ENCODE measurements around the gene GPS2.

GRCh38 chr17:7290685-7291084, 24.5 kb downstream of the GPS2 start:
- TF ChIP-seq CTCF (conservative IDR thresholded peaks at IDR 0.05; ENCODE audit: low read depth, low read length) (no peak), SMC3 (IDR thresholded peaks at IDR 0.05; ENCODE audit: low read depth, low read length) (no peak), RAD21 (IDR thresholded peaks at IDR 0.05; ENCODE audit: low read length) (no peak), CEBPB (IDR thresholded peaks at IDR 0.05; ENCODE audit: low read depth, low read length) (no peak), POLR2A (IDR thresholded peaks at IDR 0.05; ENCODE audit: low read depth, low read length) (no peak), RCOR1 (IDR thresholded peaks at IDR 0.05; ENCODE audit: insufficient replicate concordance, low read length) (no peak), CHD1 (IDR thresholded peaks at IDR 0.05; ENCODE audit: low read depth, low read length) (no peak)
- TF ChIP-seq, protein P1, sequence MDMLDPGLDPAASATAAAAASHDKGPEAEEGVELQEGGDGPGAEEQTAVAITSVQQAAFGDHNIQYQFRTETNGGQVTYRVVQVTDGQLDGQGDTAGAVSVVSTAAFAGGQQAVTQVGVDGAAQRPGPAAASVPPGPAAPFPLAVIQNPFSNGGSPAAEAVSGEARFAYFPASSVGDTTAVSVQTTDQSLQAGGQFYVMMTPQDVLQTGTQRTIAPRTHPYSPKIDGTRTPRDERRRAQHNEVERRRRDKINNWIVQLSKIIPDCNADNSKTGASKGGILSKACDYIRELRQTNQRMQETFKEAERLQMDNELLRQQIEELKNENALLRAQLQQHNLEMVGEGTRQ (IDR thresholded peaks at IDR 0.05; ENCODE audit: low read depth, low read length), result no peak
- TF ChIP-seq, protein P2, sequence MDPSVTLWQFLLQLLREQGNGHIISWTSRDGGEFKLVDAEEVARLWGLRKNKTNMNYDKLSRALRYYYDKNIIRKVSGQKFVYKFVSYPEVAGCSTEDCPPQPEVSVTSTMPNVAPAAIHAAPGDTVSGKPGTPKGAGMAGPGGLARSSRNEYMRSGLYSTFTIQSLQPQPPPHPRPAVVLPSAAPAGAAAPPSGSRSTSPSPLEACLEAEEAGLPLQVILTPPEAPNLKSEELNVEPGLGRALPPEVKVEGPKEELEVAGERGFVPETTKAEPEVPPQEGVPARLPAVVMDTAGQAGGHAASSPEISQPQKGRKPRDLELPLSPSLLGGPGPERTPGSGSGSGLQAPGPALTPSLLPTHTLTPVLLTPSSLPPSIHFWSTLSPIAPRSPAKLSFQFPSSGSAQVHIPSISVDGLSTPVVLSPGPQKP (IDR thresholded peaks at IDR 0.05; ENCODE audit: borderline replicate concordance, low read depth, low read length), result no peak

All from IMR-90 (cell line).